K562 (cell line): Measurements from ENCODE around the gene BLOC1S3. TPM values are rescaled to one million over a fixed set of nuclear protein-coding genes. Genes with fewer than 3 reads are reported as not detected.

Experiments
- ATAC-seq: fragments of 200-7000 bp; cut with Tn5 transposase; 3 replicates; pipeline ENCODE4 v1.9.1; 2020; ENCODE audit warnings: moderate library complexity
- BruUV-seq: library from RNA; stranded (reverse); fragments of 400-500 nt; replicated peaks from 2 replicates; lab custom pipeline; 2021; lab: Mats Ljungman, UMichigan
- CTCF ChIA-PET: fragments of 300-600 bp; formaldehyde crosslinking; extraction: SDS; loops from one replicate; lab custom pipeline; 2021; ENCODE audit warnings: low intra/inter-chr PET ratio; lab: Yijun Ruan, JAX
- POLR2A ChIA-PET: fragments of 300-600, 350-650 bp; sonication (Branson Sonifier 250); formaldehyde crosslinking; extraction: SDS; loops from one replicate; lab custom pipeline; 2021; ENCODE audit warnings: antibody characterized with exemption, inconsistent platforms; lab: Yijun Ruan, JAX
- DNase-seq, 4 experiments: peaks; one replicate each; pipeline versions ENCODE4 v3.0.0 to v3.0.0-alpha.2; 2011 to 2018; ENCODE audit warnings: low spot score in 3 of 4, mixed read lengths in 3 of 4; ENCODE audit errors: extremely low read depth in 1 of 4
- FAIRE-seq: peaks from 2 replicates; lab custom pipeline; 2011; peaks lifted over from hg19 to GRCh38; lab: Jason Lieb, UNC
- H2AFZ ChIP-seq: 2 replicates; pipeline ENCODE4 v1.6.0; 2011; ENCODE audit warnings: low read depth, low read length, control low read depth, inconsistent platforms
- H3K27ac ChIP-seq: fragments of 200-600 bp; 3 replicates; pipeline ENCODE4 v1.8.0; 2011; ENCODE audit warnings: low read depth, mild to moderate bottlenecking, control low read depth, inconsistent platforms, low read length, moderate library complexity, mixed read lengths; ENCODE audit errors: extremely low read depth
- H3K27me3 ChIP-seq, 2 experiments: fragments of 300-600 bp in 1 of 2; 2 replicates in 1 of 2; 3 replicates in 1 of 2; pipeline versions ENCODE4 v1.6.0 to v1.8.0; 2011; ENCODE audit warnings: inconsistent platforms in 2 of 2, low read length in 2 of 2, mild to moderate bottlenecking in 1 of 2, mixed read lengths in 1 of 2, moderate library complexity in 1 of 2; ENCODE audit not compliant: control insufficient read depth in 2 of 2, insufficient read depth in 2 of 2
- H3K36me3 ChIP-seq: fragments of 300-600 bp; 3 replicates; pipeline ENCODE4 v1.8.0; 2011; ENCODE audit warnings: mild to moderate bottlenecking, low read length, inconsistent platforms; ENCODE audit not compliant: control insufficient read depth, insufficient read depth
- H3K4me1 ChIP-seq, 2 experiments: fragments of 200-600 bp in 1 of 2; replicated peaks in 1 of 2; 2 replicates in 1 of 2; 3 replicates in 1 of 2; pipeline versions ENCODE4 v1.5.1 to v1.8.0; 2011; ENCODE audit warnings: inconsistent platforms in 2 of 2, low read length in 2 of 2, mild to moderate bottlenecking in 1 of 2, mixed read lengths in 1 of 2, moderate library complexity in 1 of 2; ENCODE audit not compliant: control insufficient read depth in 2 of 2, insufficient read depth in 2 of 2
- H3K4me2 ChIP-seq: 2 replicates; pipeline ENCODE4 v1.6.1; 2011; ENCODE audit warnings: low read length, control low read depth, inconsistent platforms, mixed read lengths; ENCODE audit not compliant: insufficient read depth
- H3K4me3 ChIP-seq: fragments of 200-600 bp; sonication (generic), shearing (Covaris generic); 2 replicates; pipeline ENCODE4 v1.5.1; 2016; ENCODE audit warnings: control low read depth, inconsistent platforms
- H3K79me2 ChIP-seq: fragments of 200-600 bp; 3 replicates; pipeline ENCODE4 v1.8.0; 2011; ENCODE audit warnings: low read length, inconsistent platforms; ENCODE audit not compliant: control insufficient read depth, insufficient read depth
- H3K9ac ChIP-seq, 2 experiments: 2 replicates each; pipeline versions ENCODE4 v1.6.0 to v1.6.1; 2011; ENCODE audit warnings: low read depth in 2 of 2, low read length in 2 of 2, control low read depth in 1 of 2, inconsistent platforms in 1 of 2, mild to moderate bottlenecking in 1 of 2, mixed read lengths in 1 of 2; ENCODE audit not compliant: insufficient read depth in 1 of 2
- H3K9me1 ChIP-seq: one replicate; pipeline ENCODE4 v1.6.0; 2011; ENCODE audit warnings: inconsistent platforms, mild to moderate bottlenecking, low read length, moderate library complexity; ENCODE audit not compliant: control insufficient read depth, insufficient read depth
- H3K9me3 ChIP-seq: replicated peaks from 2 replicates; pipeline ENCODE4 v1.5.1; 2011; ENCODE audit warnings: low read depth, low read length, inconsistent platforms; ENCODE audit not compliant: control insufficient read depth, insufficient read depth
- H4K20me1 ChIP-seq: replicated peaks from 2 replicates; pipeline ENCODE4 v1.6.1; 2011; ENCODE audit warnings: low read length, inconsistent platforms, mixed read lengths; ENCODE audit not compliant: control insufficient read depth, insufficient read depth
- ETV6 ChIP-seq, 3 experiments: fragments of 150-350 bp in 1 of 3; sonication (generic) in 1 of 3; formaldehyde crosslinking in 1 of 3; IDR thresholded peaks; 2 replicates each; pipeline versions ENCODE4 v1.6.1 to v1.8.0; 2014 to 2022; ENCODE audit warnings: borderline replicate concordance in 2 of 3, low read depth in 2 of 3, antibody characterized with exemption in 1 of 3, low read length in 1 of 3, mild to moderate bottlenecking in 1 of 3, missing genetic modification reagents in 1 of 3
- POLR2G ChIP-seq: fragments of 200-400 bp; formaldehyde crosslinking; IDR thresholded peaks from 2 replicates; pipeline ENCODE4 v1.6.1; 2017; ENCODE audit warnings: low read depth, mild to moderate bottlenecking, antibody characterized with exemption, low read length, moderate library complexity
- SLC30A9 ChIP-seq: fragments of 250-450 bp; sonication (Bioruptor Pico); IDR thresholded peaks from 2 replicates; pipeline ENCODE4 v1.8.0; 2022; ENCODE audit warnings: mild to moderate bottlenecking, moderate library complexity
- VEZF1 ChIP-seq: fragments of 200-800 bp; sonication (Bioruptor generic); IDR thresholded peaks from 2 replicates; pipeline ENCODE4 v1.6.1; 2017; ENCODE audit warnings: missing genetic modification characterization, missing compliant biosample characterization
- ZNF263 ChIP-seq: sonication (generic); formaldehyde crosslinking; IDR thresholded peaks from 2 replicates; pipeline ENCODE4 v1.8.0; 2022; ENCODE audit warnings: mild to moderate bottlenecking, missing genetic modification reagents, borderline replicate concordance
- ZNF445 ChIP-seq: fragments of 250-450 bp; sonication (Bioruptor Pico); IDR thresholded peaks from 2 replicates; pipeline ENCODE4 v1.4.0; 2020; ENCODE audit warnings: low read depth, mild to moderate bottlenecking, moderate library complexity
- WGBS: fragments of 100-300 bp; shearing (Covaris generic); methylation state at CpG from one replicate; pipeline ENCODE4 v1.1.6; 2016; ENCODE audit warnings: low coverage, mixed read lengths; ENCODE audit not compliant: insufficient coverage; ENCODE audit errors: missing lambda C conversion rate; 5-methylcytosine and 5-hydroxymethylcytosine counted together
- in situ Hi-C: fragments of 300-500 bp; cut with MboI; formaldehyde crosslinking; loops from 4 replicates; pipeline ENCODE4 v1.15.0; 2018; ENCODE audit warnings: inconsistent platforms, mixed read lengths
- intact Hi-C: fragments of 100-400 bp; cut with micrococcal nuclease; formaldehyde crosslinking; loops from 2 replicates; pipeline ENCODE4 v1.14.2; 2022
- polyA plus RNA-seq, 8 experiments: library from polyadenylated mRNA; depleted of rRNA in 4 of 8; stranded (reverse) in 5 of 8; unstranded in 3 of 8; fragments of >200 nt; fragmentation: Nextera tagmentation in 2 of 8; fragmentation: Illumina TruSeq in 1 of 8; extraction: Ambion mirVana in 2 of 8; extraction: Trizol in 1 of 8; gene quantifications; 2 replicates each; pipeline versions ENCODE4 v1.2.1 to v1.2.3, GENCODE V29; 2011 to 2014; ENCODE audit warnings: inconsistent platforms in 1 of 8, missing spikeins in 1 of 8
- total RNA-seq, 7 experiments: library from RNA; depleted of rRNA in 6 of 7; stranded (reverse); fragments of >200 nt in 6 of 7; fragmentation: Illumina TruSeq in 2 of 7; extraction: Trizol in 2 of 7; gene quantifications; 2 replicates each; pipeline versions ENCODE4 v1.2.1 to v1.2.3, GENCODE V29; 2011 to 2021; ENCODE audit warnings: low replicate concordance in 1 of 7

The BLOC1S3 gene
- total and polyA plus RNA-seq, 9 of the 15 experiments (the other 6 are each of a cell fraction or from before 2014, with no cell fraction given), result 3.9 to 20.2 (median 10.4) TPM

GRCh38 chr19:45146251-45146650, 32.3 kb upstream of the BLOC1S3 start (continued):
- TF ChIP-seq ETV6 (IDR thresholded peaks at IDR 0.05; ENCODE audit: borderline replicate concordance in 1 of 2, low read depth in 2 of 2, low read length in 1 of 2) (no peak), ETV6 (CRISPR knock-in tag; IDR thresholded peaks at IDR 0.05; ENCODE audit: borderline replicate concordance) (no peak), VEZF1 (no peak)

GRCh38 chr19:45146741-45147205, 31.8 kb upstream of the BLOC1S3 start:
- no TSS peak for BruUV-seq
- Histone ChIP-seq H3K36me3 (peaks cover 43% of the 10 kb centered on the region; the same call in 1 of the 3 replicates), H3K4me3 (no peak overlapping the region), H3K9me3 (no peaks in the 10 kb centered on the region), H4K20me1 (no peaks in the 10 kb centered on the region), H2AFZ (no peak overlapping the region), H3K27ac (no peak overlapping the region), H3K9me1 (no peaks in the 10 kb centered on the region), H3K4me2 (no peak overlapping the region), H3K79me2 (no peaks in the 10 kb centered on the region), H3K27me3 (no peaks in the 10 kb centered on the region), H3K9ac (no peak overlapping the region; a peak in 1 of 4 replicates), H3K4me1 (peaks cover 0 to 59% of the 10 kb centered on the region in 2 experiments; a peak in 2 of 5 replicates)
- 85% methylated on average over 13 of the region's 18 CpGs for WGBS
- FAIRE-seq, result no peak
- TF ChIP-seq ZNF445 (CRISPR knock-in tag) (no peak), ZNF263 (CRISPR knock-in tag) (peak; percentile 85; the same call in 1 of the 2 replicates), POLR2G (peak; percentile 57), SLC30A9 (CRISPR knock-in tag) (no peak)
- intact Hi-C loops (no loop called here), in situ Hi-C loops (no loop called here)
- DNase-seq, result no peak
- no peak for ATAC-seq
- CTCF ChIA-PET, result no interaction called here
- POLR2A ChIA-PET, result interaction anchor here (0.6 kb wide), 2 partner anchors 18 to 55 kb away, joined by 3 read pairs; no protein-coding TSS in a partner anchor
